AG04450 (cell line): ENCODE data around the gene GNPAT. TPM values are rescaled to one million over a fixed set of nuclear protein-coding genes. Genes with fewer than 3 reads are reported as not detected.

Experiments used
- CTCF ChIA-PET: fragments of 300-600, 350-600 bp; formaldehyde crosslinking; extraction: SDS; loops from one replicate; lab custom pipeline; 2022; ENCODE audit warnings: antibody characterized with exemption, inconsistent platforms; lab: Charles Lee
- POLR2A ChIA-PET: fragments of 350-600 bp; formaldehyde crosslinking; extraction: SDS; loops from one replicate; lab custom pipeline; 2021; ENCODE audit warnings: antibody characterized with exemption, inconsistent platforms; lab: Yijun Ruan, JAX
- DNase-seq: peaks from one replicate; pipeline ENCODE4 v3.0.0-alpha.2; 2011; ENCODE audit warnings: low read depth, low spot score
- H3K27ac ChIP-seq: one replicate; pipeline ENCODE4 v1.5.1; 2012; ENCODE audit warnings: low read depth, low read length, control low read depth
- H3K27me3 ChIP-seq: one replicate; pipeline ENCODE4 v1.6.0; 2012; ENCODE audit warnings: low read length; ENCODE audit not compliant: control insufficient read depth, insufficient read depth
- H3K4me3 ChIP-seq: 2 replicates; pipeline ENCODE4 v1.5.1; 2011; ENCODE audit warnings: mild to moderate bottlenecking, low read depth, low read length, control low read depth
- H3K9me3 ChIP-seq: 2 replicates; pipeline ENCODE4 v1.5.1; 2012; ENCODE audit warnings: low read length; ENCODE audit not compliant: control insufficient read depth, insufficient read depth
- polyA plus RNA-seq: library from polyadenylated mRNA; depleted of rRNA; stranded (reverse); fragments of >200 nt; gene quantifications from 2 replicates; pipeline ENCODE4 v1.2.3, GENCODE V29; 2011
- TF ChIP-seq, protein P1 (sequence below): IDR thresholded peaks from 2 replicates; pipeline ENCODE4 v1.5.1; 2011; ENCODE audit warnings: low read depth, low read length, control low read depth, inconsistent platforms

GNPAT gene
- polyA plus RNA-seq, 1 experiment = 56.1 TPM

DNA sequence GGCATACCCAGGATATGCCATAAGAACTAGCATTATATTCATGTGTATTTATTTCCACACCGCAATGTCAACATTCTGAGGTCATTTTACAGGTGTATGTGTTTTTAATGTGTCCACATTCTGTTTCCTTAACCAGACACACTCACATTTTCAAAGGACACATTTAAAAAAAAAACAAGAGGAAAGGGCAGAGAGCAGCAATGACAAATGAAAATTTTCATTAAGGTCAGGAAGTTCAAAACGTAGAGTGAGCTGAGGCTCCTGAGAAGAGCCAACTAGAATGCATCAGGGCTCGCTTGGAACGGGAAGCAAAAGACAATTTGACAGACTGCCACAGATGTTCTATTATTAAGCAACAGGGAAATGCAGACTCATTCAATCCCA lies 4.8 kb upstream of the GNPAT start:
- ChIA-PET POLR2A (no interaction called here), CTCF (interaction anchor here (0.6 kb wide), 1 partner anchor 26 kb away, joined by 5 read pairs; no protein-coding TSS in a partner anchor)
- no peaks in the 10 kb centered on the region for H3K27me3 ChIP-seq
- H3K27ac ChIP-seq = no peak overlapping the region
- H3K9me3 ChIP-seq = no peaks in the 10 kb centered on the region; the same call in 1 of the 2 replicates
- DNase-seq = no peak
- H3K4me3 ChIP-seq = no peak overlapping the region
- TF ChIP-seq, protein P1, sequence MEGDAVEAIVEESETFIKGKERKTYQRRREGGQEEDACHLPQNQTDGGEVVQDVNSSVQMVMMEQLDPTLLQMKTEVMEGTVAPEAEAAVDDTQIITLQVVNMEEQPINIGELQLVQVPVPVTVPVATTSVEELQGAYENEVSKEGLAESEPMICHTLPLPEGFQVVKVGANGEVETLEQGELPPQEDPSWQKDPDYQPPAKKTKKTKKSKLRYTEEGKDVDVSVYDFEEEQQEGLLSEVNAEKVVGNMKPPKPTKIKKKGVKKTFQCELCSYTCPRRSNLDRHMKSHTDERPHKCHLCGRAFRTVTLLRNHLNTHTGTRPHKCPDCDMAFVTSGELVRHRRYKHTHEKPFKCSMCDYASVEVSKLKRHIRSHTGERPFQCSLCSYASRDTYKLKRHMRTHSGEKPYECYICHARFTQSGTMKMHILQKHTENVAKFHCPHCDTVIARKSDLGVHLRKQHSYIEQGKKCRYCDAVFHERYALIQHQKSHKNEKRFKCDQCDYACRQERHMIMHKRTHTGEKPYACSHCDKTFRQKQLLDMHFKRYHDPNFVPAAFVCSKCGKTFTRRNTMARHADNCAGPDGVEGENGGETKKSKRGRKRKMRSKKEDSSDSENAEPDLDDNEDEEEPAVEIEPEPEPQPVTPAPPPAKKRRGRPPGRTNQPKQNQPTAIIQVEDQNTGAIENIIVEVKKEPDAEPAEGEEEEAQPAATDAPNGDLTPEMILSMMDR = no peak

DNA sequence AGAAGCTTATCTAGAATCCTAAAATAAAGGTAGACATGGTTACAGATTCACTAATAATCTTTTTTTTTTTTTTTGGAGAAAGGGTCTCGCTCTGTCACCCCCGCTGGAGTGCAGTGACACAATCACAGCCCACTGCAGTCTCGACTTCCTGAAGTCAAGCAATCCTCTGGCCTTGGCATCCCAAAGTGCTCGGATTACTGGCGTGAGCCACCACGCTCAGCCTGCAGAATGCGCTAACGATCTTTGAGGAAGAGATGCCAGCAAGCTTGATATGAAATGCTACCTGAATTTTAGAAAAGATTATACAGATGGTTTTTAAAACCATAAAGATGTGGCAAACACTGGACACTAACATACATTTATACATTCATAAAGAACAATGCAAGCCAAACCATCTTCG lies 4.1 kb upstream of the GNPAT start:
- no peak for DNase-seq
- Histone ChIP-seq H3K4me3 (no peak overlapping the region), H3K27ac (no peak overlapping the region), H3K9me3 (no peaks in the 10 kb centered on the region; the same call in 1 of the 2 replicates), H3K27me3 (no peaks in the 10 kb centered on the region)
- ChIA-PET CTCF (interaction anchor here (0.6 kb wide), 1 partner anchor 25 kb away, joined by 5 read pairs; no protein-coding TSS in a partner anchor), POLR2A (no interaction called here)
- TF ChIP-seq, protein P1 = no peak

DNA sequence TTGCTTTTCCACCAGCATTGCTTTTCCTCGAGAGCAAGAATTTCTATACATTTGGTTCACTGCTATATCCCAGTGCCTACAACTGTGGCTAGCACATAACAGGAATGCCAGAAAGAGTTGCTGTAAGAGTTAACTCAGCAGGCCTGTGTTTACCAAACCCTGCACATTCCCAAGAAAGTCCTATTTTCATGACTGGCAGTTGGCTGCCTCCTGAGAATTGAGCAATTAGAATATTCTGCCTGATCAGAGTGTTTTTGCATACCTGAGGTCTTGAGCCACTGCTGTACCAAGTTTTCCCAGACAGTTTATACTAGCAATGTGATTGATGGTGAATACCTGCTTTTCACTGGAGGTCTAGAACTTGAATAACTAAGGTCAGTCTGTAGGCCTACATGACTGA lies 2.7 kb upstream of the GNPAT start:
- no peak overlapping the region for H3K4me3 ChIP-seq
- ChIA-PET POLR2A (no interaction called here), CTCF (interaction anchor here (0.6 kb wide), 1 partner anchor 464 kb away, joined by 3 read pairs; no protein-coding TSS in a partner anchor)

DNA sequence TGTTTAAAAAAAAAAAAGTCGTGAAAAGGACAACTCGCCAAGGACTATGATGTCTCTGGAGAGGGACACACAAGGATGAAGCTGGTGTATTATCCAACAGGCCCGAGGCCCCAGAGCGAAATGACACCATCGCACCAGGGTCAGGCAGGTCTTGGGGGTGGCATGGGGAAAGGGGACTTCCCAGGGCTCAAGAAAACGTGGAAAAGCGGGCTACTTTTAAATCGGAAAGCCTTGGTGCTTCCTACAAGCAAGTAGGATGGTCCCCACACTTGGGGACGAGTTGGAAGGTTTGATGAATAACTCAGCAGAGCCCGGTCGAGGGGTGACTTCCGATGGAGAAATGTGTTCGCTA lies 505 bp upstream of the GNPAT start:
- ChIA-PET CTCF (interaction anchor here (0.6 to 1.0 kb wide), 3 partner anchors 9 to 367 kb away, joined by 3 to 4 read pairs (median 3); no protein-coding TSS in a partner anchor), POLR2A (no interaction called here)
- Histone ChIP-seq H3K27me3 (no peaks in the 10 kb centered on the region), H3K9me3 (no peaks in the 10 kb centered on the region; the same call in 1 of the 2 replicates), H3K4me3 (peak overlapping the region; percentile 93), H3K27ac (no peak overlapping the region)
- TF ChIP-seq, protein P1 = no peak
- DNase-seq = no peak

More for the DNA sequence above, 2.7 kb upstream of the GNPAT start:
- H3K9me3 ChIP-seq = no peaks in the 10 kb centered on the region; the same call in 1 of the 2 replicates
- no peak overlapping the region for H3K27ac ChIP-seq
- TF ChIP-seq, protein P1 = no peak
- H3K27me3 ChIP-seq = no peaks in the 10 kb centered on the region
- no peak for DNase-seq

DNA sequence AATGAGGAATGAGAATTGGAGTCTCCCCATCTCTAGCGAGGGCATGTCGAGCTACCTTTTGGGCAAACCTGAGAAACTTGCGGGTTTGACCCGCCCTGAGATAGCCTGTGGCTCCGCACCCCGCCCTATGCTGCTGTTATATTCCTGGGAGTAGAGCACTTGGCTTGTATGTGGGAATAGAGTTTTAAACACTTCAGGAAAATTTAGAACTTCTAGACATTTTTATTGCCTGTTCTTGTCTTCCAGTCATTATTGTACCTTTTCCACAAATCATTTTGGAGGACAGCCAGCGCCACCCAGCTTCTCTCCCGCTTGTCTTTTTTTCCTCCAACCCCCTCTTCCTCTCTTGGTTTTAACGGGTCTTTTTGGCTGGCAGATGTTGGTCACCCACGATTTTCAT lies 738 bp downstream of the GNPAT start:
- Histone ChIP-seq H3K27ac (no peak overlapping the region), H3K9me3 (no peaks in the 10 kb centered on the region; the same call in 1 of the 2 replicates), H3K4me3 (peak overlapping the region; percentile 93), H3K27me3 (no peaks in the 10 kb centered on the region)
- TF ChIP-seq, protein P1 = no peak
- POLR2A ChIA-PET = no interaction called here
- CTCF ChIA-PET = interaction anchor here (1.4 kb wide), 1 partner anchor 362 kb away, joined by 3 read pairs; no protein-coding TSS in a partner anchor
- DNase-seq = no peak
